K562 (cell line): ENCODE results near the gene RBMS3. TPM values are rescaled to one million over a fixed set of nuclear protein-coding genes. Genes with fewer than 3 reads are reported as not detected.

Experiments
- ATAC-seq: fragments of 200-7000 bp; cut with Tn5 transposase; 3 replicates; pipeline ENCODE4 v1.9.1; 2020; ENCODE audit warnings: moderate library complexity
- BruUV-seq: library from RNA; stranded (reverse); fragments of 400-500 nt; replicated peaks from 2 replicates; lab custom pipeline; 2021; lab: Mats Ljungman, UMichigan
- CTCF ChIA-PET: fragments of 300-600 bp; formaldehyde crosslinking; extraction: SDS; loops from one replicate; lab custom pipeline; 2021; ENCODE audit warnings: low intra/inter-chr PET ratio; lab: Yijun Ruan, JAX
- POLR2A ChIA-PET: fragments of 300-600, 350-650 bp; sonication (Branson Sonifier 250); formaldehyde crosslinking; extraction: SDS; loops from one replicate; lab custom pipeline; 2021; ENCODE audit warnings: antibody characterized with exemption, inconsistent platforms; lab: Yijun Ruan, JAX
- DNase-seq, 4 experiments: peaks; one replicate each; pipeline versions ENCODE4 v3.0.0 to v3.0.0-alpha.2; 2011 to 2018; ENCODE audit warnings: low spot score in 3 of 4, mixed read lengths in 3 of 4; ENCODE audit errors: extremely low read depth in 1 of 4
- FAIRE-seq: peaks from 2 replicates; lab custom pipeline; 2011; peaks lifted over from hg19 to GRCh38; lab: Jason Lieb, UNC
- H2AFZ ChIP-seq: 2 replicates; pipeline ENCODE4 v1.6.0; 2011; ENCODE audit warnings: low read depth, low read length, control low read depth, inconsistent platforms
- H3K27ac ChIP-seq: fragments of 200-600 bp; 3 replicates; pipeline ENCODE4 v1.8.0; 2011; ENCODE audit warnings: low read depth, mild to moderate bottlenecking, control low read depth, inconsistent platforms, low read length, moderate library complexity, mixed read lengths; ENCODE audit errors: extremely low read depth
- H3K27me3 ChIP-seq, 2 experiments: fragments of 300-600 bp in 1 of 2; 2 replicates in 1 of 2; 3 replicates in 1 of 2; pipeline versions ENCODE4 v1.6.0 to v1.8.0; 2011; ENCODE audit warnings: inconsistent platforms in 2 of 2, low read length in 2 of 2, mild to moderate bottlenecking in 1 of 2, mixed read lengths in 1 of 2, moderate library complexity in 1 of 2; ENCODE audit not compliant: control insufficient read depth in 2 of 2, insufficient read depth in 2 of 2
- H3K36me3 ChIP-seq: fragments of 300-600 bp; 3 replicates; pipeline ENCODE4 v1.8.0; 2011; ENCODE audit warnings: mild to moderate bottlenecking, low read length, inconsistent platforms; ENCODE audit not compliant: control insufficient read depth, insufficient read depth
- H3K4me1 ChIP-seq, 2 experiments: fragments of 200-600 bp in 1 of 2; replicated peaks in 1 of 2; 2 replicates in 1 of 2; 3 replicates in 1 of 2; pipeline versions ENCODE4 v1.5.1 to v1.8.0; 2011; ENCODE audit warnings: inconsistent platforms in 2 of 2, low read length in 2 of 2, mild to moderate bottlenecking in 1 of 2, mixed read lengths in 1 of 2, moderate library complexity in 1 of 2; ENCODE audit not compliant: control insufficient read depth in 2 of 2, insufficient read depth in 2 of 2
- H3K4me2 ChIP-seq: 2 replicates; pipeline ENCODE4 v1.6.1; 2011; ENCODE audit warnings: low read length, control low read depth, inconsistent platforms, mixed read lengths; ENCODE audit not compliant: insufficient read depth
- H3K4me3 ChIP-seq: fragments of 200-600 bp; sonication (generic), shearing (Covaris generic); 2 replicates; pipeline ENCODE4 v1.5.1; 2016; ENCODE audit warnings: control low read depth, inconsistent platforms
- H3K79me2 ChIP-seq: fragments of 200-600 bp; 3 replicates; pipeline ENCODE4 v1.8.0; 2011; ENCODE audit warnings: low read length, inconsistent platforms; ENCODE audit not compliant: control insufficient read depth, insufficient read depth
- H3K9ac ChIP-seq, 2 experiments: 2 replicates each; pipeline versions ENCODE4 v1.6.0 to v1.6.1; 2011; ENCODE audit warnings: low read depth in 2 of 2, low read length in 2 of 2, control low read depth in 1 of 2, inconsistent platforms in 1 of 2, mild to moderate bottlenecking in 1 of 2, mixed read lengths in 1 of 2; ENCODE audit not compliant: insufficient read depth in 1 of 2
- H3K9me1 ChIP-seq: one replicate; pipeline ENCODE4 v1.6.0; 2011; ENCODE audit warnings: inconsistent platforms, mild to moderate bottlenecking, low read length, moderate library complexity; ENCODE audit not compliant: control insufficient read depth, insufficient read depth
- H3K9me3 ChIP-seq: replicated peaks from 2 replicates; pipeline ENCODE4 v1.5.1; 2011; ENCODE audit warnings: low read depth, low read length, inconsistent platforms; ENCODE audit not compliant: control insufficient read depth, insufficient read depth
- H4K20me1 ChIP-seq: replicated peaks from 2 replicates; pipeline ENCODE4 v1.6.1; 2011; ENCODE audit warnings: low read length, inconsistent platforms, mixed read lengths; ENCODE audit not compliant: control insufficient read depth, insufficient read depth
- C11orf30 ChIP-seq: fragments of 450-650 bp; IDR thresholded peaks from 2 replicates; pipeline ENCODE4 v1.6.1; 2016; ENCODE audit warnings: low read depth, mild to moderate bottlenecking
- DLX4 ChIP-seq: fragments of 250-450 bp; sonication (Bioruptor Pico); IDR thresholded peaks from 2 replicates; pipeline ENCODE4 v1.6.1; 2021; ENCODE audit warnings: mild to moderate bottlenecking
- MAFF ChIP-seq: IDR thresholded peaks from 2 replicates; pipeline ENCODE4 v1.6.1; 2012; ENCODE audit warnings: low read length, improper control_type of control experiment
- MAFG ChIP-seq: fragments of 450-650 bp; conservative IDR thresholded peaks from 2 replicates; pipeline ENCODE4 v1.6.1; 2016; ENCODE audit warnings: missing genetic modification characterization, missing compliant biosample characterization
- MAFK ChIP-seq: IDR thresholded peaks from 2 replicates; pipeline ENCODE4 v1.6.1; 2011; ENCODE audit warnings: low read length, improper control_type of control experiment
- POLR2AphosphoS2 ChIP-seq: IDR thresholded peaks from 2 replicates; pipeline ENCODE4 v1.6.1; 2012; ENCODE audit warnings: low read length, improper control_type of control experiment
- ZNF316 ChIP-seq: fragments of 450-650 bp; IDR thresholded peaks from 2 replicates; pipeline ENCODE4 v1.6.1; 2016
- ZNF592 ChIP-seq: fragments of 450-650 bp; IDR thresholded peaks from 2 replicates; pipeline ENCODE4 v1.6.1; 2017; ENCODE audit warnings: antibody characterized with exemption, mild to moderate bottlenecking
- WGBS: fragments of 100-300 bp; shearing (Covaris generic); methylation state at CpG from one replicate; pipeline ENCODE4 v1.1.6; 2016; ENCODE audit warnings: low coverage, mixed read lengths; ENCODE audit not compliant: insufficient coverage; ENCODE audit errors: missing lambda C conversion rate; 5-methylcytosine and 5-hydroxymethylcytosine counted together
- in situ Hi-C: fragments of 300-500 bp; cut with MboI; formaldehyde crosslinking; loops from 4 replicates; pipeline ENCODE4 v1.15.0; 2018; ENCODE audit warnings: inconsistent platforms, mixed read lengths
- intact Hi-C: fragments of 100-400 bp; cut with micrococcal nuclease; formaldehyde crosslinking; loops from 2 replicates; pipeline ENCODE4 v1.14.2; 2022
- polyA plus RNA-seq, 8 experiments: library from polyadenylated mRNA; depleted of rRNA in 4 of 8; stranded (reverse) in 5 of 8; unstranded in 3 of 8; fragments of >200 nt; fragmentation: Nextera tagmentation in 2 of 8; fragmentation: Illumina TruSeq in 1 of 8; extraction: Ambion mirVana in 2 of 8; extraction: Trizol in 1 of 8; gene quantifications; 2 replicates each; pipeline versions ENCODE4 v1.2.1 to v1.2.3, GENCODE V29; 2011 to 2014; ENCODE audit warnings: inconsistent platforms in 1 of 8, missing spikeins in 1 of 8
- total RNA-seq, 7 experiments: library from RNA; depleted of rRNA in 6 of 7; stranded (reverse); fragments of >200 nt in 6 of 7; fragmentation: Illumina TruSeq in 2 of 7; extraction: Trizol in 2 of 7; gene quantifications; 2 replicates each; pipeline versions ENCODE4 v1.2.1 to v1.2.3, GENCODE V29; 2011 to 2021; ENCODE audit warnings: low replicate concordance in 1 of 7

The RBMS3 gene
- total and polyA plus RNA-seq, 9 of the 15 experiments (the other 6 are each of a cell fraction or from before 2014, with no cell fraction given), result 0.20 TPM; not detected in 8

GRCh38 chr3:29265509-29266072 is 15.3 kb upstream of the RBMS3 start:
- no TSS peak for BruUV-seq
- no peak for FAIRE-seq
- H3K27ac ChIP-seq, result no peak overlapping the region
- no peaks in the 10 kb centered on the region for H3K27me3 ChIP-seq
- no peaks in the 10 kb centered on the region for H3K79me2 ChIP-seq
- ATAC-seq, result no peak
- no peaks in the 10 kb centered on the region for H3K4me1 ChIP-seq
- H3K4me2 ChIP-seq, result no peak overlapping the region
- intact Hi-C loops (no loop called here), in situ Hi-C loops (no loop called here)
- no peaks in the 10 kb centered on the region for H3K36me3 ChIP-seq
- peaks cover 2% of the 10 kb centered on the region for H3K9me3 ChIP-seq
- POLR2A ChIA-PET, result no interaction called here
- H2AFZ ChIP-seq, result no peak overlapping the region
- no peak for DNase-seq
- CTCF ChIA-PET, result no interaction called here
- no peak overlapping the region for H3K4me3 ChIP-seq
- TF ChIP-seq ZNF316, result peak; percentile 56; the same call in 1 of the 2 replicates
- no peak for TF ChIP-seq ZNF592
- TF ChIP-seq MAFF, result peak; percentile 53; the same call in 1 of the 2 replicates
- 0 out of 2 replicates have a peak, but pooled peaks have one; percentile 11 for TF ChIP-seq C11orf30
- no peak for TF ChIP-seq POLR2AphosphoS2
- TF ChIP-seq DLX4, result no peak
- TF ChIP-seq MAFG (tag), result peak; percentile 73
- TF ChIP-seq MAFK, result peak; percentile 52; the same call in 1 of the 2 replicates
- H3K9me1 ChIP-seq, result no peaks in the 10 kb centered on the region
- H3K9ac ChIP-seq, result no peak overlapping the region
- H4K20me1 ChIP-seq, result no peaks in the 10 kb centered on the region
- 3% methylated on average over 4 of the region's 4 CpGs for WGBS
